Parathyroid adenoma (tissue), 2 donors: ENCODE data around the gene GKN1.

ENCODE experiments used
- H2AFZ ChIP-seq: fragments of 300-600 bp; sonication (generic); one replicate; pipeline ENCODE4 v1.7.0; 2017; ENCODE audit warnings: antibody characterized with exemption, mild to moderate bottlenecking
- H3K27ac ChIP-seq: fragments of 300-600 bp; sonication (generic); one replicate; pipeline ENCODE4 v1.7.0; 2017
- H3K27me3 ChIP-seq: fragments of 300-600 bp; sonication (generic); one replicate; pipeline ENCODE4 v1.7.0; 2017; ENCODE audit warnings: low read length; ENCODE audit not compliant: control insufficient read depth, insufficient read depth
- H3K36me3 ChIP-seq: fragments of 300-600 bp; sonication (generic); one replicate; pipeline ENCODE4 v1.7.0; 2017; ENCODE audit warnings: low read length; ENCODE audit not compliant: control insufficient read depth, insufficient read depth
- H3K4me1 ChIP-seq: fragments of 300-600 bp; sonication (generic); one replicate; pipeline ENCODE4 v1.7.0; 2017; ENCODE audit warnings: control low read depth
- H3K4me2 ChIP-seq: fragments of 300-600 bp; sonication (generic); one replicate; pipeline ENCODE4 v1.7.0; 2017; ENCODE audit warnings: low read length
- H3K4me3 ChIP-seq: fragments of 300-600 bp; sonication (generic); one replicate; pipeline ENCODE4 v1.7.0; 2017; ENCODE audit warnings: low read depth, low read length
- H3K79me2 ChIP-seq: fragments of 300-600 bp; sonication (generic); one replicate; pipeline ENCODE4 v1.7.0; 2017; ENCODE audit warnings: control low read depth
- H3K9ac ChIP-seq: fragments of 300-600 bp; sonication (generic); one replicate; pipeline ENCODE4 v1.7.0; 2017; ENCODE audit warnings: mild to moderate bottlenecking
- H3K9me3 ChIP-seq: fragments of 300-600 bp; sonication (generic); one replicate; pipeline ENCODE4 v1.7.0; 2017; ENCODE audit warnings: low read length; ENCODE audit not compliant: control insufficient read depth
- CTCF ChIP-seq: fragments of 300-600 bp; sonication (generic); IDR thresholded peaks from one replicate; pipeline ENCODE4 v1.7.0; 2017; ENCODE audit warnings: antibody characterized with exemption, mild to moderate bottlenecking
- donor health status: primary hyperparathyroidism.

GKN1 gene

GRCh38 chr2:68931799-68932198, 42.6 kb upstream of the GKN1 start:
- Histone ChIP-seq H3K27ac (no peak overlapping the region), H3K4me2 (no peak overlapping the region)

GRCh38 chr2:68932402-68932801, 42.0 kb upstream of the GKN1 start:
- Histone ChIP-seq H3K4me1 (no peaks in the 10 kb centered on the region), H3K27ac (no peak overlapping the region), H3K79me2 (no peaks in the 10 kb centered on the region), H2AFZ (no peak overlapping the region), H3K9me3 (no peaks in the 10 kb centered on the region), H3K9ac (no peak overlapping the region), H3K27me3 (no peaks in the 10 kb centered on the region), H3K36me3 (no peaks in the 10 kb centered on the region), H3K4me3 (no peak overlapping the region), H3K4me2 (no peak overlapping the region)
- no peak for TF ChIP-seq CTCF

More at GRCh38 chr2:68931799-68932198, 42.6 kb upstream of the GKN1 start:
- H3K9ac ChIP-seq, result no peak overlapping the region
- TF ChIP-seq CTCF, result no peak
- no peak overlapping the region for H3K4me3 ChIP-seq
- no peaks in the 10 kb centered on the region for H3K79me2 ChIP-seq
- H3K36me3 ChIP-seq, result no peaks in the 10 kb centered on the region
- no peaks in the 10 kb centered on the region for H3K4me1 ChIP-seq
- H3K9me3 ChIP-seq, result no peaks in the 10 kb centered on the region
- H3K27me3 ChIP-seq, result no peaks in the 10 kb centered on the region
- no peak overlapping the region for H2AFZ ChIP-seq

- Histone ChIP-seq H3K4me2 (no peak overlapping the region), H3K4me1 (no peaks in the 10 kb centered on the region), H3K27me3 (no peaks in the 10 kb centered on the region), H3K9ac (no peak overlapping the region), H3K4me3 (no peak overlapping the region), H3K9me3 (no peaks in the 10 kb centered on the region), H3K27ac (no peak overlapping the region), H3K79me2 (no peaks in the 10 kb centered on the region), H3K36me3 (no peaks in the 10 kb centered on the region), H2AFZ (no peak overlapping the region)
- no peak for TF ChIP-seq CTCF
Measured at GRCh38 chr2:68934021-68934420, 40.4 kb upstream of the GKN1 start.

- no peak overlapping the region for H3K27ac ChIP-seq
- no peak for TF ChIP-seq CTCF
- H3K36me3 ChIP-seq, result no peaks in the 10 kb centered on the region
- no peaks in the 10 kb centered on the region for H3K27me3 ChIP-seq
- no peak overlapping the region for H2AFZ ChIP-seq
- H3K79me2 ChIP-seq, result no peaks in the 10 kb centered on the region
- H3K4me1 ChIP-seq, result no peaks in the 10 kb centered on the region
- H3K4me2 ChIP-seq, result no peak overlapping the region
- no peak overlapping the region for H3K4me3 ChIP-seq
- no peaks in the 10 kb centered on the region for H3K9me3 ChIP-seq
- no peak overlapping the region for H3K9ac ChIP-seq
Measured at GRCh38 chr2:68935471-68935870, 39.0 kb upstream of the GKN1 start.

GRCh38 chr2:68936427-68936826, 38.0 kb upstream of the GKN1 start:
- TF ChIP-seq CTCF, result no peak
- Histone ChIP-seq H3K27me3 (no peaks in the 10 kb centered on the region), H3K4me3 (no peak overlapping the region), H3K9me3 (no peaks in the 10 kb centered on the region), H3K79me2 (no peaks in the 10 kb centered on the region), H3K36me3 (no peaks in the 10 kb centered on the region), H3K27ac (no peak overlapping the region), H2AFZ (no peak overlapping the region), H3K4me1 (no peaks in the 10 kb centered on the region), H3K9ac (no peak overlapping the region), H3K4me2 (no peak overlapping the region)
